Breast epithelium (tissue), 4 donors: ENCODE results near the gene OR8G5. TPM values are rescaled to one million over a fixed set of nuclear protein-coding genes. Genes with fewer than 3 reads are reported as not detected.

Experiments used
- DNase-seq, 2 donors: peaks; one replicate each; pipeline ENCODE4 v3.0.0-alpha.2; 2019; ENCODE audit warnings: low spot score in 2 of 2
- H3K27ac ChIP-seq, 2 donors: fragments of 200-600 bp; sonication (generic) in 1 of 2; one replicate each; pipeline ENCODE4 v1.5.1; 2016 to 2019; ENCODE audit warnings: mild to moderate bottlenecking in 1 of 2
- H3K27me3 ChIP-seq, 2 donors: fragments of 200-600 bp; sonication (generic) in 1 of 2; one replicate each; pipeline versions ENCODE4 v1.5.1 to v1.6.0; 2017 to 2019; ENCODE audit warnings: control low read depth in 1 of 2, mild to moderate bottlenecking in 1 of 2
- H3K36me3 ChIP-seq: fragments of 200-600 bp; one replicate; pipeline ENCODE4 v1.5.1; 2019
- H3K4me1 ChIP-seq, 2 donors: fragments of 200-600 bp; sonication (generic); one replicate each; pipeline ENCODE4 v1.5.1; 2016 to 2019; ENCODE audit warnings: control low read depth in 1 of 2
- H3K4me3 ChIP-seq, 3 donors: fragments of 200-600 bp; sonication (generic); 1 replicate in 2 of 3; 2 replicates in 1 of 3; pipeline ENCODE4 v1.5.1; 2016 to 2019; ENCODE audit warnings: mild to moderate bottlenecking in 3 of 3, moderate library complexity in 2 of 3
- H3K9me3 ChIP-seq, 2 donors: fragments of 200-600 bp; sonication (generic) in 1 of 2; one replicate each; pipeline ENCODE4 v1.5.1; 2016 to 2019; ENCODE audit warnings: control low read depth in 1 of 2
- CTCF ChIP-seq, 3 donors: fragments of 450-650 bp; IDR thresholded peaks; one replicate each; pipeline ENCODE4 v1.5.1; 2016 to 2017; ENCODE audit warnings: antibody characterized with exemption in 3 of 3, mild to moderate bottlenecking in 3 of 3, moderate library complexity in 3 of 3
- POLR2A ChIP-seq: fragments of 450-650 bp; IDR thresholded peaks from one replicate; pipeline ENCODE4 v1.6.1; 2016; ENCODE audit warnings: antibody characterized with exemption, mild to moderate bottlenecking, moderate library complexity
- POLR2AphosphoS5 ChIP-seq, 3 donors: sonication (generic); formaldehyde crosslinking; IDR thresholded peaks; one replicate each; pipeline ENCODE4 v1.6.1; 2017; ENCODE audit warnings: antibody characterized with exemption in 3 of 3
- intact Hi-C: fragments of 100-400 bp; cut with DNase I; formaldehyde crosslinking; loops from one replicate; pipeline ENCODE4 v1.15.1; 2023; ENCODE audit warnings: low total_unique reads
- total RNA-seq, 3 donors: library from RNA; depleted of rRNA; stranded (reverse); fragments of >200 nt; gene quantifications; one replicate each; pipeline ENCODE4 v1.1.0, GENCODE V29; 2016

The OR8G5 gene
- total RNA-seq, 3 donors from 2014 or later: not detected

- intact Hi-C loops: loop anchor here (5.0 kb wide), 1 partner anchor 1038 kb away; no protein-coding TSS in a partner anchor
- TF ChIP-seq CTCF (IDR thresholded peaks at IDR 0.05) (no peak), POLR2AphosphoS5 (IDR thresholded peaks at IDR 0.05) (no peak), POLR2A (no peak)
- Histone ChIP-seq H3K4me3 (no peak overlapping the region), H3K36me3 (no peaks in the 10 kb centered on the region), H3K27ac (no peak overlapping the region), H3K4me1 (no peaks in the 10 kb centered on the region), H3K9me3 (no peaks in the 10 kb centered on the region), H3K27me3 (no peaks in the 10 kb centered on the region)
- no peak for DNase-seq
Measured at GRCh38 chr11:124274000-124274399, 17.8 kb downstream of the OR8G5 start.

- Histone ChIP-seq H3K27me3 (no peaks in the 10 kb centered on the region), H3K4me3 (no peak overlapping the region), H3K4me1 (no peaks in the 10 kb centered on the region), H3K9me3 (no peaks in the 10 kb centered on the region), H3K27ac (no peak overlapping the region), H3K36me3 (no peaks in the 10 kb centered on the region)
- no peak for TF ChIP-seq POLR2AphosphoS5 (IDR thresholded peaks at IDR 0.05)
- no peak for TF ChIP-seq CTCF (IDR thresholded peaks at IDR 0.05)
- TF ChIP-seq POLR2A: no peak
- intact Hi-C loops: no loop called here
- DNase-seq: no peak
Measured at GRCh38 chr11:124276081-124276480, 19.9 kb downstream of the OR8G5 start.

- H3K4me3 ChIP-seq: no peak overlapping the region
- no peak for DNase-seq
- TF ChIP-seq POLR2A: no peak
- no peak for TF ChIP-seq CTCF (IDR thresholded peaks at IDR 0.05)
- H3K36me3 ChIP-seq: no peaks in the 10 kb centered on the region
- H3K27ac ChIP-seq: no peak overlapping the region
- peaks cover 0 to 4% of the 10 kb centered on the region in 2 donors for H3K9me3 ChIP-seq
- intact Hi-C loops: no loop called here
- H3K27me3 ChIP-seq: no peaks in the 10 kb centered on the region
- H3K4me1 ChIP-seq: no peaks in the 10 kb centered on the region
Measured at GRCh38 chr11:124277207-124277606, 21.0 kb downstream of the OR8G5 start.

- Histone ChIP-seq H3K4me1 (no peaks in the 10 kb centered on the region), H3K36me3 (no peaks in the 10 kb centered on the region), H3K27ac (no peak overlapping the region), H3K27me3 (no peaks in the 10 kb centered on the region), H3K4me3 (no peak overlapping the region), H3K9me3 (peaks cover 0 to 4% of the 10 kb centered on the region in 2 donors)
- intact Hi-C loops: no loop called here
- DNase-seq: no peak
- TF ChIP-seq POLR2A (no peak), POLR2AphosphoS5 (IDR thresholded peaks at IDR 0.05) (no peak), CTCF (IDR thresholded peaks at IDR 0.05) (no peak)
Measured at GRCh38 chr11:124277804-124278203, 21.6 kb downstream of the OR8G5 start.

GRCh38 chr11:124278261-124278660 is 22.1 kb downstream of the OR8G5 start:
- no peaks in the 10 kb centered on the region for H3K36me3 ChIP-seq
- TF ChIP-seq POLR2A: no peak
- no peak for TF ChIP-seq CTCF (IDR thresholded peaks at IDR 0.05)
- no peak for TF ChIP-seq POLR2AphosphoS5 (IDR thresholded peaks at IDR 0.05)
- DNase-seq: no peak
- H3K27ac ChIP-seq: no peak overlapping the region
- H3K4me3 ChIP-seq: no peak overlapping the region
- no peaks in the 10 kb centered on the region for H3K4me1 ChIP-seq
- peaks cover 0 to 4% of the 10 kb centered on the region in 2 donors for H3K9me3 ChIP-seq
- no peaks in the 10 kb centered on the region for H3K27me3 ChIP-seq
- intact Hi-C loops: no loop called here
